Stomach (tissue), 4 donors: ENCODE measurements around the gene EYA3.
"Not testable (repeated sequence)": the region's sequence is repeated elsewhere in the genome, so short reads cannot be mapped to it uniquely, and the experiment has no call there.

Experiments
- CTCF ChIP-seq, 7 experiments: fragments of 450-650 bp in 4 of 7; fragments of 200-600 bp in 3 of 7; sonication (generic) in 3 of 7; IDR thresholded peaks; one replicate each; pipeline ENCODE4 v1.5.1; 2016 to 2019; ENCODE audit warnings: antibody characterized with exemption in 7 of 7, control low read depth in 2 of 7, mild to moderate bottlenecking in 1 of 7
- EP300 ChIP-seq: sonication (generic); formaldehyde crosslinking; IDR thresholded peaks from one replicate; pipeline ENCODE4 v1.6.1; 2017; ENCODE audit warnings: antibody characterized with exemption
- POLR2A ChIP-seq, 4 donors: fragments of 450-650 bp; IDR thresholded peaks; one replicate each; pipeline ENCODE4 v1.6.1; 2016; ENCODE audit warnings: antibody characterized with exemption in 4 of 4, control low read depth in 2 of 4, mild to moderate bottlenecking in 1 of 4, moderate library complexity in 1 of 4
- POLR2AphosphoS5 ChIP-seq, 3 donors: sonication (generic); formaldehyde crosslinking; IDR thresholded peaks; one replicate each; pipeline ENCODE4 v1.6.1; 2016; ENCODE audit warnings: antibody characterized with exemption in 3 of 3

GRCh38 chr1:27994526-27994925, 93.9 kb downstream of the EYA3 start:
- TF ChIP-seq CTCF (IDR thresholded peaks at IDR 0.05); POLR2A (IDR thresholded peaks at IDR 0.05); EP300; POLR2AphosphoS5 (IDR thresholded peaks at IDR 0.05): not testable (repeated sequence)
